NCI-H226 (cell line): ENCODE data around the gene GPR42.
"Not testable (repeated sequence)": the region's sequence is repeated elsewhere in the genome, so short reads cannot be mapped to it uniquely, and the experiment has no call there.

Source experiments
- DNase-seq: peaks from one replicate; pipeline ENCODE4 v3.0.0-alpha.2; 2015

The GPR42 gene

DNA sequence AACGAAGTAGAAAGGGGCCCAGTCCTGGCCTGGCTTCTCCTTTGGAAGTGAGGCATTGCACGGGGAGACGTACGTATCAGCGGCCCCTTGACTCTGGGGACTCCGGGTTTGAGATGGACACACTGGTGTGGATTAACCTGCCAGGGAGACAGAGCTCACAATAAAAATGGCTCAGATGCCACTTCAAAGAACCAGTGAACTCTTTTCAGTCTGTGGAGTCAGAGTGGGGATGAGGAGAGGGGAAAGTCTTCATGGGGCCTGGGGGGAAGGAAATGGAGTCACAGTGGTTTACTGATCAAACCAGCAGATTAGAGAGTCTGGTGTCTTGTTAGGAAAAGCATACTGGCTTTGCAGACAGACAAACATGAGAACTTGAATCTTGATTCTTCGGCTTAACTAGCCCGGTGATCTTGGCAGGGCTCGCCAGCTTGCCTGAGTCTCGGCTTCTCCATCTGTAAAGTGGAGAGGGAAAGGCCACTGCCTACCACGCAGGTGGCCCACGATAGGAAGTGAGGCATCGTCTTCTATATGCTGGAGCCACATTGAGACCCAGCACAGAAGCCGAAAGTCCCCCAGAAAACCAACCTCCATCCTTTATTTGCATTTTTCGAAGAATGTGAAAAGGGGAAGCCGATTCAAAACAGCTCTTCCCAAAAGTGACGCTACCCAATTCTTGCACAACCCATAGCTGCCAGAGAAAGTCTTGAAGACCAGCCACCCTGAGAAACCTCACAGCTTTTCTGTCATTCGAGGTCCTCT, 23.5 kb upstream of the GPR42 start, which contains the start of gene FFAR1:
TSS of gene FFAR1 (plus strand) at position 732 of the 759 bp plus-strand sequence. CDS start 3,650 bp downstream, outside the sequence.
- DNase-seq, result no peak

DNA sequence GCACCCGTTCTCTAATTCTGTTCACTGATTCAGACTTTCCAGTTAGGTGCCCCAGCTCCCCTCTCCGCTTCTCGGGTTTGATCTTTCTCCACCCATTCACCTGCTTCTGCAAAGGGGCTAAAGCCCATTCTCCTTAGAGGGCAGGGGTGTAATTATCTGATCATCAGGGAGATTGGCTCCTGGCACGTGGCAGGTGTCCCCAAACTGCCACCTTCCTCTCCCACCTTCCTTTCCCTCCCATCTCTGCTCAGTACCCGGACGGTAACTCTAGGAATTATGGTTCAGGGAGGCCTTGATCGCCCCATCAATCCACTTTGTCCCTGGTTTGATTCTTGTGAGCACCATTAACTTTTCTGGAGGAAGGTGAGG, 23.0 kb upstream of the GPR42 start:
- no peak for DNase-seq

DNA sequence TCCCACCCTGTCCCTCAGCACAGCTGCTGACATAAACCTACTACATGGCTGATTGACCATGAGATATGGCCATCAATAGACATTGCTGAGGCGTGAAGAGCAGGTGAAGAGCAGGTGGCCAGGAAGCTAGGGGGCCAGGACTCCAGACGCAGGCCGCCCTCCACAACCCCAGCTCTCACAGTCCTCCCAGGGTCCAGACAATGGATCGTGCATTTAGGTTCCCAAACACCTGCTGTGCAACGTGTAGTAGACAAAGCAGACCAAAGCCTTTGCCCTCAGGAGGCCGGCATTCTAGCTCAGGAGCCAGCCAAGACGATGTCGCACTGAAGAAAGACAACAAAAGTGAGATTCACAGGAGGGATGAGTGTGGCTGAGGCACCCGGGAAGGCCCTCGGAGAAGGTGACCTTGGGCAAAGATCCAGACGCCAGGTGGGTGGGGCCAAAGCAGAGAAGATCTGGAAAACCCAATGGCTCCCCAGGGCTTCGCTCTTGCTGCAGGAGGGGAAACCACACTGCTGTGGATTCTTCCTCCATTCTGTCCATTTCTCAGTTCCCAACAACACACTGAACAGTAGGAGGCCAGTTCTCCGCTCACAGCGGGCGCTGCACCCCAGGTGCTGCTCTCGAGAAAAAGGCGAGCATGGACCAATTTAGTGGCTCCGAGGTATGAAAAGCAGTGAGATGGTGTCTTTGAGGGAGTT, 21.8 kb upstream of the GPR42 start:
- DNase-seq, result no peak

DNA sequence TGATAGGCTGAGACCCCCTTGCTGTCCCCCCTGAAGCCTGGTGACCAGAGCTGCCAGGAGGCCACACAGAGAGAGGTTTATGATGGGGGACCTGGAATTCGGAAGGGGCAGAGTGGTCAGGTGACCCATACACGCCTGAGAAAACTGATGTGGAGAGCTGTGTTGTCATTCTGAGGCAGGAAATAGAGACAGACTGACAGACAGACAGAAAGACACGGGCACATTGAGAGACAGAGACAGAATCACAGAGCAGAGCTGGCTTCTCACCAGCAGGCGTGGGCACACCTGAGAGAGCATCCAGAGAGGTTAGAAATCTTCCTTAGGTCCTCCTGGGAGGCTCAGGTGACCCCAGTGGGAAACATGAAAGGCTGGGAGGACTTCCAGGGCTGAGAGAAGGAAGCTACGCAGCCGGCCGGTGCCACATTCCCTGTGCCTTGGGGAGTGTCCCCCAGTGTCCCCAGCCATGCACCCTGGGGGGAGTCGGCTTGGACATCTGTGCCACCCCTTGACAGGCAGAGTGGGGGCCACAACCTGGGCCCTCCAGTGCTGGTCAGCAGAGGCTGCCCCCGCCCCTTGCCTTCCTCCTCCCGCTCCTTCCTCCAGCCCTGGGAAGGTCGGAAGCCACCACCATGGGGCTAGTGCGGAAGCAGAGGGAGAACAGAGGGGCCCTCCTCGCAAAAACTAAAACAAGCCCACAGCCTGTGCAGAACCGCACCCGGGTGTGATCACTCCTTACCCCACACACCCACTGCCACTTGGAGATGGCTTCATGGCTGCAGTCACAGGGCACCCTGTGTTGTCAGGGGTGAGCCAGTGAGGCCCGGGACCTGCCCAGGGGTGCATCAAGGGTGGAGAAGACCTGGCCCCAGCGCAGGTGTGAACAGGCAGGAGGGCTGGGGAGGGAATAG, 21.0 kb upstream of the GPR42 start:
- no peak for DNase-seq

DNA sequence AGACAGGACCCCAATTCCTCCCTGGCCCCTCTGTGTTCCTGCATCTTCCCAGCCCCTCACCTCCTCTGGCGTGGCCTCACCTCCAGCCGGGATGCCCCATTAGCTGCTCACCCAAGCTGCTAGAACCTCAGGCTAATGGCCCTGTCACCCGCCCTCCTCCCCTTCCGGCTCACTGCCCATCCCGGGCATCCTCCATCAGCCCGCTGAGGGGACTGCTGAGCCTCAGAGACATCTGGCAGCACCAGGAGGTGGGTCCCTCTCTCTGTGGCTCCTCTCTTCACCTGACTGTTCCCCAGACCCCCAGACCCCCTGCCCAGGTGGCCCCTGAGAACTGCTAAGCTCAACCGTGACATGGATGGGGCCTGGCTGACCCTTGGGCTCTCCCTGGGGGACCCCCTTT, 20.3 kb upstream of the GPR42 start:
- DNase-seq, result no peak

DNA sequence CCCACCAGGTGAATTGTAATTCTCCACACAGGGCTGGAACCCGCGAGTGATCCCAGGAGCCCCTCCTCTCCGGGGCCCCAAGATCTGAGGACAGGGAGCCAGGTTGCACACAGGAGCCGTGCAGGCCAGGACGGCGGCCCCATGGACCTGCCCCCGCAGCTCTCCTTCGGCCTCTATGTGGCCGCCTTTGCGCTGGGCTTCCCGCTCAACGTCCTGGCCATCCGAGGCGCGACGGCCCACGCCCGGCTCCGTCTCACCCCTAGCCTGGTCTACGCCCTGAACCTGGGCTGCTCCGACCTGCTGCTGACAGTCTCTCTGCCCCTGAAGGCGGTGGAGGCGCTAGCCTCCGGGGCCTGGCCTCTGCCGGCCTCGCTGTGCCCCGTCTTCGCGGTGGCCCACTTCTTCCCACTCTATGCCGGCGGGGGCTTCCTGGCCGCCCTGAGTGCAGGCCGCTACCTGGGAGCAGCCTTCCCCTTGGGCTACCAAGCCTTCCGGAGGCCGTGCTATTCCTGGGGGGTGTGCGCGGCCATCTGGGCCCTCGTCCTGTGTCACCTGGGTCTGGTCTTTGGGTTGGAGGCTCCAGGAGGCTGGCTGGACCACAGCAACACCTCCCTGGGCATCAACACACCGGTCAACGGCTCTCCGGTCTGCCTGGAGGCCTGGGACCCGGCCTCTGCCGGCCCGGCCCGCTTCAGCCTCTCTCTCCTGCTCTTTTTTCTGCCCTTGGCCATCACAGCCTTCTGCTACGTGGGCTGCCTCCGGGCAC, 19.3 kb upstream of the GPR42 start:
- DNase-seq, result no peak

DNA sequence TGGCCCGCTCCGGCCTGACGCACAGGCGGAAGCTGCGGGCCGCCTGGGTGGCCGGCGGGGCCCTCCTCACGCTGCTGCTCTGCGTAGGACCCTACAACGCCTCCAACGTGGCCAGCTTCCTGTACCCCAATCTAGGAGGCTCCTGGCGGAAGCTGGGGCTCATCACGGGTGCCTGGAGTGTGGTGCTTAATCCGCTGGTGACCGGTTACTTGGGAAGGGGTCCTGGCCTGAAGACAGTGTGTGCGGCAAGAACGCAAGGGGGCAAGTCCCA, 18.8 kb upstream of the GPR42 start:
- no peak for DNase-seq

DNA sequence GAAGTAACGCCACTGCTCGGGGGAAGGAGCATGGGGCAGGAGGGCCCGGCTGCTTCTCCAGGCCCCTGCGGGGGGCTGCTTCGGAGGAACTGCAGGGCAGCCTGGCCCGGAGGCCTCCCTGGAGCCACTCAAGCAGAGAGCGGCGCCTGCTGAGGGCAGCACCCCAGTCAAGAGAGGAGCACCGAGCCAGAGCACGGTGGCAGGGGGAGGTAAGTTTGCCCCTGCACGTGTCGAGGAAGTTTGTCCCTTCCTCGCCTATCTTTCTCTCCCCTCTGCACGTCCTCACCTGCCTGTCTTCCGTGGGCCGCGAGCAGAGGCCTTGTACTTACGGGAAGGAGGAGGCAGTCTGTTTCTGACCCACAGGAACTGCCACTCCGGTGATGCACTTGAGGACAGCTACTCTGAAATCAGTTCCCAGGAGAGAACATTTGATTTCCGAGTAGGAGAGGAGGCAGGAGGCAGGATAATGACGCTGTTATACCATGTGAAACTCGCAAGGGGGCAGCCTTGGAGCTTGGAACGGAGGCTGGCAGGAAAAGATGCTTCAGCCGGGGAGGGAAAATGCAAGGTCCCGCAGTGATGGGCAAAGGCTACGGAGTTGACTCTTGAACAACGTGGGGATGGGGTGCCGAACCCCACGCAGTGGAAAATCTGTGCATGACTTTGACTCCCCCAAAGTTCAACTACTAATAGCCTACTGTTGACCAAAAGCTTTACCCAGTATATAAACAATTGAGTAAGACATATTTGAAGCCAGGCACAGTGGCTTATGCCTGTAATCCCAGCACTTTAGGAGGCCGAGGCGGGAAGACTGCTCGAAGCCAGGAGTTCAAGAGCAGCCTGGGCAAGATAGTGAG, 18.2 kb upstream of the GPR42 start:
- DNase-seq, result peak; percentile 57

DNA sequence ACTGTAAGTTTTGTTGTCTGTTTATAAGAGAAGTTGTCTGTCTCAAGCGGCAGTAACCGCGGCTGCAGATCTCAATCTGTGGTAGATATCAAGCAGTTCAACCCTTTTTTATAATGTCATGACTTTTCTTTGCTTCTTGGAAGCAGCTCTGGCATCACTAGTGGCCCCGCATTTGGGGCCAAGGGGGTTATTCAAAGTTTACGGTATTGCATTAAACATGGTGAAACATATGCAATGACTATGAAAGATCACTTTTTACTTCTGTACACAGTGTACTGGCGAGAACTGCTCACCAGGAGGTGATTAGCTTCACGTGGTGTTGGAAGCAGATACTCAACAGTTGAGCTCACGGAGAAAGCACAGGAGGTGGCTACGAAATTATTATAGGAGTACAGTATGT, 17.2 kb upstream of the GPR42 start:
- no peak for DNase-seq

DNA sequence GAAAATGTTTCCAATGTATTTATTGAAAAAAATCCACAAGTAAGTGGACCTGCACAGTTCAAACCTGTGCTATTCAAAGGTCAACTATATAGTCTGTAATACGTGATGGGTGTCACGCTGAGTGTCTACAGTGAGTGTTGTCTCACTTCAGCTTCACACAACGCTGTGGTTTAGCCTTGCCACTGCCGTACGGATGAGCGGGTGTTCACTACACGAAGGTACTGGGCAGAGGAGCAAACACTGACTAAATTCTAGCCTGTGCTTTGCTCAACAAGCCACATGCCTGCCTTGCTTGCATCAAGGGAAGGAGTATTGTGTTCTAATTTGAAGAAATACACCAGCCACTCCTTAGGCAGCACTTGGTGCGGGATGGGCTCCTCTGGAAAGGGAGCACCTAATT, 16.0 kb upstream of the GPR42 start:
- no peak for DNase-seq

DNA sequence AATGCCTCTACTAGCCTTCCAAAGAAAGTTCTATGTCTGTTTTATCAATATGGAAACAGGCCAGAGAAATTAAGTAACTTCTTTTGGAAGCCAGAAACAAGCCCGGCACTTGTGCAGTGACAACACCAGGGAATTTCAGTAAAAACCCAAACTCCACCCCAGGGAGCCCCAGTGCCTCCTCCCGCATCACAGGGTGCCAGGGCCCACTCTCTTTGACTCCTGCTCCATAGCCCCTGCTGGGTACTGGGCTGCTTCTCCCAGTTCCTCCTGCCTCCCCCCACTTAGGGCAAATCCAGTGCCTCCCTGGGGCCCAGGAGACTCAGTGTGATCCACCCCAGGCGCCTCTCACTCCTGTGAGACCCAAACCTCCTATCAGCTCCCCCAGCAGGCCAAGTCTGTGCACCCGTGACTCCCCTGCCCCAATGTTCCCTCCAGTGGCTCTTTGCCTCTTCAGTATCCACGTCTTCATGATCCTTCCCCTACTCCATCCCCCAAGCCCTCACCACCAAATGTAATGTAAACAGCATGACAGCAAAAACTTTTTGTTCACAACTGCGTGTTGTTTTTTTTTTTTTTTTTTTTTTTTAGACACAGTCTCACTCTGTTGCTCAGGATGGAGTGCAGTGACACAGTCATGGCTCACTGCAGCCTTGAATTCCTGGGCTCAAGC, 14.9 kb upstream of the GPR42 start:
- DNase-seq, result no peak

DNA sequence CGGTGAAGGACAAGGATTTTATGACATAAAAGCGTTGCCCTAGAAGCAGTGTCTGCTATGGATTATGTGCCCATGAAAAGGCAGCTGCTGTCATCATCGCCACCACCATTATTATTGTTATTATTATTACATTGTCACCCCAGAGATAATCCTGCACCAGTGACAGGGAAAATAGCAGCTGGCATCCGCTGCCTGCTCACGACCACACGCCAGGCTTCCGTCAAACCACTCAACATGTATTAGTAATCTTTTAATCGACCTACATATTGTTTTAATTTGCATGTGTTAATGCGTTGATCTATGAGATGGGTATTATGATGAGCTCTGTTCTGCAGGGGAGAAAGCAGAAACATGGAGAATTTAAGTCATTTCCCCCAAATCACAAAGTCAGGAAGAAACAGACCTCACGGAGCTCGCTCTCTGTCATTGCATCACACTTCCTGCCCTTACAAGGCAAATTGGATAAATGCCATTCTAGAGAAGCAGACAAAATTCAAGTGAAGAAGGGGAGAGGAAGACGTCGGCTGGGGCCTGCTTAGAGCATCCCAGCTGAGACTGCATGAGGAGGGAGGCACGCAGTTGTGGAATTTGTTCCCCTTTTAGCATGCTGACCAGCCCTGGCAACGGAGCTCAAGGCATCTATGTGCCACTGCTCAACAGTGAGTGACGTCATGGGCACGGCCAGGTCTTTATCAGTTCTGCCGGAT, 12.8 kb upstream of the GPR42 start, which contains the start of gene FFAR3:
TSS of gene FFAR3 (plus strand) at position 594 of the 707 bp plus-strand sequence. CDS start 431 bp downstream, outside the sequence.
- DNase-seq, result no peak

DNA sequence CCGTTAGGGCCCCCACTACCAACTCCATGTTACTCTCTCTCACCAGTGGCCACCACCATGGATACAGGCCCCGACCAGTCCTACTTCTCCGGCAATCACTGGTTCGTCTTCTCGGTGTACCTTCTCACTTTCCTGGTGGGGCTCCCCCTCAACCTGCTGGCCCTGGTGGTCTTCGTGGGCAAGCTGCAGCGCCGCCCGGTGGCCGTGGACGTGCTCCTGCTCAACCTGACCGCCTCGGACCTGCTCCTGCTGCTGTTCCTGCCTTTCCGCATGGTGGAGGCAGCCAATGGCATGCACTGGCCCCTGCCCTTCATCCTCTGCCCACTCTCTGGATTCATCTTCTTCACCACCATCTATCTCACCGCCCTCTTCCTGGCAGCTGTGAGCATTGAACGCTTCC, 12.0 kb upstream of the GPR42 start:
- DNase-seq, result not testable (repeated sequence)

DNA sequence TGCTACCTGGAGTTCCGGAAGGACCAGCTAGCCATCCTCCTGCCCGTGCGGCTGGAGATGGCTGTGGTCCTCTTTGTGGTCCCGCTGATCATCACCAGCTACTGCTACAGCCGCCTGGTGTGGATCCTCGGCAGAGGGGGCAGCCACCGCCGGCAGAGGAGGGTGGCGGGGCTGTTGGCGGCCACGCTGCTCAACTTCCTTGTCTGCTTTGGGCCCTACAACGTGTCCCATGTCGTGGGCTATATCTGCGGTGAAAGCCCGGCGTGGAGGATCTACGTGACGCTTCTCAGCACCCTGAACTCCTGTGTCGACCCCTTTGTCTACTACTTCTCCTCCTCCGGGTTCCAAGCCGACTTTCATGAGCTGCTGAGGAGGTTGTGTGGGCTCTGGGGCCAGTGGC, 11.5 kb upstream of the GPR42 start:
- DNase-seq, result not testable (repeated sequence)

DNA sequence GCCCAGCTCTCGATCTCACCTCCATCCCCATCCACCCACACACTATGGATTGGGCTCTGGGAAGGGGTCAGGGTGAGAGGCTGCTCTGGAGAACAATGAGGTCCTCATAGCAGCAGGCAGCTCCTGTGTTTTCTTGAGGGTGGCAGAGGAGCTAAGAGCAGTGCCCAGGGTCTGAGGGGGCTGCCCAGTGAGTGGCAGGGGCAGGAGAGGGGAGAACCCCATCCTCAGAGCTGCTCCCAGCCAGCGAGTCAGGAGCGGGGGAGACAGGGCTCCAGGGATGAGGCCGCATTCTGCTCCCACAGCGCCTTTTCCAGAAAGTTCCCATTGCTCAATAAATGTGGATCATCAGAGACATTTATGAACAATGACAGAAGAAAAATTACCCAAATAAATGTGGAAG, 10.8 kb upstream of the GPR42 start:
- not testable (repeated sequence) for DNase-seq

DNA sequence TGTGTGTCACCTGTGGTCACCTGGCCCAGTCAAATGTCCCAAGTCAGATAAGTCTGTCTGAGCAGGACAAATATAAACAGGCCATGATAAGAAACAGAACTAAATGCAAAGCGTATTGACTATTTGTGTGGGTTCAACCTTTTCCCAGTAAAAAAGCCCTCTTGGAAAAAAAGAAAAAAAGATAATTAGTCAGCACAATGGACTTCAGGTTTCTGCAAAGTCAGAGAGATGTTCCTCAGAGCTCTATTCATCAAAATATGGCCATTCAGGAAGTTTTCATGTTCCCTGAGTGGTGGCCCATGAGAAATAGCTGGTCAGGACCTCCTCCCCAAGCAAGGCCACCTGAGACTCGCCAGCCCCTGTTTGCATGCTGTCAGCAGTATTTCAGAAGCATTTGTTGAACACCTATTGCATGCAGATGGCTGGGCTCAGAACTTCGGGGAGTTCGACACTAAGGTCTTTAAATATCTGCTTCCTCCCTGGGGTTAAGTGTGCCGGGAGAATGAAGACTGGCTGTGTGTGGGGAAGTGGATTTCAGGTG, 9.9 kb upstream of the GPR42 start:
- DNase-seq, result no peak

DNA sequence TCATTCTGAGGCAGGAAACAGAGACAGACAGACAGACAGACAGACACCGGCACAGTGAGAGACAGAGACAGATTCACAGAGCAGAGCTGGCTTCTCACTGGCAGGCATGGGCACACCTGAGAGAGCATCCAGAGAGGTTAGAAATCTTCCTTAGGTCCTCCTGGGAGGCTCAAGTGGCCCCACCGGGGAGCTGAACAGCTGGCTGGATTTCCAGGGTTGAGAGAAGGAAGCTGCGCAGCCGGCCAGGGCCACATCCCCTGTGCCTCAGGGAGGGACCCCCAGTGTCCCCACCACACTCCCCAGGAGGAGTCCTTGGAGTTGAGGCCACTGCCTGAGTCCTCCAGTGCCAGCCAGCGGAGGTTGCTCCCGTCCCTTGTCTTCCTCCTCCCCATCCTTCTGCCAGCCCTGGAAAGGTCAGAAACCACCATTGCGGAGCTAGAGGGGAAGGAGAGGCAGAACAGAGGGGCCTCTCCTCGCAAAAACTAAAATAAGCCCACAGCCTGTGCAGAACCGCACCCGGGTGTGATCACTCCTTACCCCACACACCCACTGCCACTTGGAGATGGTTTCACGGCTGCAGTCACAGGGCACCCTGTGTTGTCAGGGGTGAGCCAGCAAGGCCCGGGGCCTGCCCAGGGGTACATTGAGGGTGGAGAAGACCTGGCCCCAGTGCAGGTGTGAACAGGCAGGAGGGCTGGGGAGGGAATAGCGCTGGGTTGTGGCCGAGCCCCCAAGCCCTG, 8.4 kb upstream of the GPR42 start:
- DNase-seq, result no peak

DNA sequence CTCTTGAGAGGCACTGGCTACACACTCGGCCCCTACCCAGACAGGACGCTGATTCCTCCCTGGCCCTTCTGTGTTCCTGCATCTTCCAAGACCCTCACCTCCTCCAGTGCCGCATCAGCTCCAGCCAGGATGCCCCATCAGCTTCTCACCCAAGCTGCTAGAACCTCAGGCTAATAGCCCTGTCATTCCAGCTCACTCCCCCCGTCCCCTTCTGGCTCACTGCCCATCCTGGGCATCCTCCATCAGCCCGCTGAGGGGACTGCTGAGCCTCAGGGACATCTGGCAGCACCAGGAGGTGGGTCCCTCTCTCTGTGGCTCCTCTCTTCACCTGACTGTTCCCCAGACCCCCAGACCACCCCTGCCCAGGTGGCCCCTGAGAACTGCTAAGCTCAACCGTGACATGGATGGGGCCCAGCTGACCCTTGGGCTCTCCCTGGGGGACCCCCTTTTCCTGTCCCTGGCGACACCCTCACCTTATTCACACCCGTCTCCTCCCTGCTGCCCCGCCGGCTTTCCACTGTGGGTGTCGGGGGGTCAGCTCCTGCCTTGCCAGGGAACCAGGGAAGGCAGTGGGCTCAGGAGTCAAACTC, 7.8 kb upstream of the GPR42 start:
- no peak for DNase-seq
